B cell (primary cell): ENCODE measurements around the gene KLHL30. TPM values are rescaled to one million over a fixed set of nuclear protein-coding genes. Genes with fewer than 3 reads are reported as not detected.

Experiments used
- ATAC-seq: fragments of 200-7000 bp; cut with Tn5 transposase; one replicate; pipeline ENCODE4 v1.10.0; 2021; ENCODE audit warnings: low read depth, mild to moderate bottlenecking, moderate number of reproducible peaks, moderate library complexity
- CTCF ChIA-PET: fragments of 350-600 bp; sonication (Branson Sonifier 250); formaldehyde crosslinking; loops from one replicate; lab custom pipeline; 2021; ENCODE audit warnings: antibody characterized with exemption, inconsistent platforms; lab: Charles Lee
- POLR2A ChIA-PET: fragments of 350-600 bp; sonication (Branson Sonifier 250); formaldehyde crosslinking; loops from one replicate; lab custom pipeline; 2021; ENCODE audit warnings: antibody characterized with exemption; lab: Charles Lee
- DNase-seq: peaks from one replicate; pipeline ENCODE4 v3.0.0; 2013
- H2AFZ ChIP-seq: 2 replicates; pipeline ENCODE4 v1.6.1; 2012; ENCODE audit warnings: mild to moderate bottlenecking, low read depth, low read length; ENCODE audit not compliant: insufficient read depth, poor library complexity, severe bottlenecking
- H3K27ac ChIP-seq, 2 donors: 1 replicate in 1 of 2; 2 replicates in 1 of 2; pipeline ENCODE4 v1.5.1; 2012 to 2013; ENCODE audit warnings: low read length in 2 of 2, mild to moderate bottlenecking in 2 of 2, moderate library complexity in 1 of 2
- H3K27me3 ChIP-seq, 4 experiments: fragments of 200-600 bp in 1 of 4; sonication (generic) in 1 of 4; replicated peaks in 1 of 4; 1 replicate in 2 of 4; 2 replicates in 2 of 4; pipeline versions ENCODE4 v1.6.1 to v1.7.0; 2013 to 2016; ENCODE audit warnings: low read length in 3 of 4, mild to moderate bottlenecking in 2 of 4, mixed read lengths in 1 of 4, moderate library complexity in 1 of 4; ENCODE audit not compliant: insufficient read depth in 4 of 4, control insufficient read depth in 3 of 4; ENCODE audit errors: control extremely low read depth in 1 of 4
- H3K36me3 ChIP-seq, 2 experiments: replicated peaks in 1 of 2; 1 replicate in 1 of 2; 2 replicates in 1 of 2; pipeline versions ENCODE4 v1.6.1 to v1.7.1; 2013; ENCODE audit warnings: low read length in 1 of 2; ENCODE audit not compliant: insufficient read depth in 2 of 2, control insufficient read depth in 1 of 2; ENCODE audit errors: control extremely low read depth in 1 of 2, extremely low read depth in 1 of 2
- H3K4me1 ChIP-seq, 2 donors: fragments of 200-600 bp in 1 of 2; sonication (generic) in 1 of 2; 1 replicate in 1 of 2; 2 replicates in 1 of 2; pipeline versions ENCODE4 v1.5.1 to v1.6.1; 2013 to 2017; ENCODE audit warnings: low read length in 2 of 2; ENCODE audit not compliant: control insufficient read depth in 2 of 2, insufficient read depth in 2 of 2
- H3K4me2 ChIP-seq: replicated peaks from 2 replicates; pipeline ENCODE3; 2012; ENCODE audit warnings: mild to moderate bottlenecking, low read depth, low read length; ENCODE audit not compliant: poor library complexity, severe bottlenecking
- H3K4me3 ChIP-seq, 5 experiments: fragments of 200-600 bp in 1 of 5; sonication (generic) in 1 of 5; 1 replicate in 3 of 5; 2 replicates in 2 of 5; pipeline versions ENCODE4 v1.5.1 to v1.7.0; 2011 to 2016; ENCODE audit warnings: low read length in 4 of 5, mild to moderate bottlenecking in 4 of 5, low read depth in 2 of 5, control low read depth in 1 of 5, moderate library complexity in 1 of 5; ENCODE audit not compliant: insufficient read depth in 1 of 5; ENCODE audit errors: control extremely low read depth in 1 of 5, extremely low read depth in 1 of 5
- H3K79me2 ChIP-seq: fragments of 200-600 bp; sonication (generic); one replicate; pipeline ENCODE4 v1.6.0; 2016; ENCODE audit warnings: low read length; ENCODE audit not compliant: control insufficient read depth, insufficient read depth
- H3K9ac ChIP-seq: fragments of 200-600 bp; sonication (generic); 2 replicates; pipeline ENCODE4 v1.6.1; 2017; ENCODE audit warnings: mild to moderate bottlenecking, low read length, moderate library complexity
- H3K9me3 ChIP-seq, 3 donors: one replicate each; pipeline versions ENCODE4 v1.6.1 to v1.7.1; 2013; ENCODE audit warnings: low read length in 2 of 3; ENCODE audit not compliant: control insufficient read depth in 2 of 3, insufficient read depth in 1 of 3; ENCODE audit errors: control extremely low read depth in 1 of 3
- H4K20me1 ChIP-seq: 2 replicates; pipeline ENCODE4 v1.6.0; 2012; ENCODE audit warnings: mild to moderate bottlenecking, low read length; ENCODE audit not compliant: insufficient read depth, control insufficient read depth, poor library complexity, severe bottlenecking
- H3K27ac Mint-ChIP-seq: one replicate; pipeline ENCODE4 v1.8.0; 2021; ENCODE audit warnings: mixed read lengths
- H3K27me3 Mint-ChIP-seq: one replicate; pipeline ENCODE4 v1.8.0; 2021; ENCODE audit warnings: mixed read lengths
- H3K4me1 Mint-ChIP-seq: one replicate; pipeline ENCODE4 v1.8.0; 2021; ENCODE audit warnings: mixed read lengths
- H3K4me3 Mint-ChIP-seq: one replicate; pipeline ENCODE4 v1.8.0; 2021; ENCODE audit warnings: mixed read lengths
- H3K9me3 Mint-ChIP-seq: one replicate; pipeline ENCODE4 v1.8.0; 2022; ENCODE audit warnings: mixed read lengths; ENCODE audit not compliant: insufficient read depth
- CTCF ChIP-seq: fragments of 200-600 bp; IDR thresholded peaks from one replicate; pipeline ENCODE4 v1.8.0; 2022; ENCODE audit warnings: antibody characterized with exemption, mild to moderate bottlenecking
- EZH2 ChIP-seq: IDR thresholded peaks from 2 replicates; pipeline ENCODE4 v1.6.1; 2012; ENCODE audit warnings: borderline replicate concordance, low read depth, mild to moderate bottlenecking, moderate library complexity, low read length; ENCODE audit not compliant: insufficient read depth, poor library complexity, severe bottlenecking
- WGBS: methylation state at CpG from one replicate; pipeline ENCODE4 v1.1.5; 2013; ENCODE audit warnings: missing lambda C conversion rate; ENCODE audit not compliant: insufficient coverage; 5-methylcytosine and 5-hydroxymethylcytosine counted together
- intact Hi-C: fragments of 100-400 bp; cut with micrococcal nuclease; formaldehyde crosslinking; loops from one replicate; pipeline ENCODE4 v1.10.0; 2022
- polyA plus RNA-seq: library from polyadenylated mRNA; depleted of rRNA; stranded (reverse); fragments of >200 nt; gene quantifications from 2 replicates; pipeline ENCODE4 v1.2.3, GENCODE V29; 2012
- total RNA-seq, 2 donors: library from RNA; stranded (reverse); fragments of 120-200 nt in 1 of 2; gene quantifications; 1 replicate in 1 of 2; 2 replicates in 1 of 2; pipeline versions ENCODE4 v1.2.3 to v1.2.4, GENCODE V29; 2013 to 2022

The KLHL30 gene
- total and polyA plus RNA-seq, 2 donors (not counting 1 experiment from before 2014, with no cell fraction given): not detected

- TF ChIP-seq CTCF (no peak), EZH2 (no peak)
- H3K27me3 Mint-ChIP-seq: no peaks in the 10 kb centered on the region
- peaks cover 33% of the 10 kb centered on the region for H3K4me1 Mint-ChIP-seq
These were observed 34.8 kb upstream of the KLHL30 start for GRCh38 chr2:238103465-238104225.

GRCh38 chr2:238104226-238104690 is 34.2 kb upstream of the KLHL30 start:
- Mint-ChIP-seq H3K9me3 (no peaks in the 10 kb centered on the region), H3K27ac (no peak overlapping the region), H3K4me1 (peaks cover 33% of the 10 kb centered on the region), H3K4me3 (no peak overlapping the region), H3K27me3 (no peaks in the 10 kb centered on the region)
- TF ChIP-seq EZH2 (no peak), CTCF (no peak)
- 90% methylated on average over 14 of the region's 14 CpGs for WGBS
- Histone ChIP-seq H3K27ac (no peak overlapping the region), H3K9ac (no peak overlapping the region), H3K4me3 (no peak overlapping the region), H4K20me1 (no peaks in the 10 kb centered on the region), H3K9me3 (peaks cover 0 to 9% (median 0%) of the 10 kb centered on the region in 3 donors), H2AFZ (no peak overlapping the region), H3K79me2 (no peaks in the 10 kb centered on the region), H3K36me3 (no peaks in the 10 kb centered on the region), H3K27me3 (no peaks in the 10 kb centered on the region), H3K4me1 (peaks cover 38 to 50% of the 10 kb centered on the region in 2 donors), H3K4me2 (no peak overlapping the region)
- ChIA-PET CTCF (no interaction called here), POLR2A (no interaction called here)
- no peak for ATAC-seq
- no peak for DNase-seq
- intact Hi-C loops: no loop called here

More at GRCh38 chr2:238103465-238104225, 34.8 kb upstream of the KLHL30 start:
- Histone ChIP-seq H3K79me2 (no peaks in the 10 kb centered on the region), H3K9me3 (peaks cover 0 to 9% (median 0%) of the 10 kb centered on the region in 3 donors), H3K9ac (no peak overlapping the region), H3K4me3 (no peak overlapping the region), H3K27ac (no peak overlapping the region), H4K20me1 (no peaks in the 10 kb centered on the region), H3K36me3 (no peaks in the 10 kb centered on the region), H3K4me1 (peaks cover 38 to 50% of the 10 kb centered on the region in 2 donors), H3K27me3 (no peaks in the 10 kb centered on the region), H2AFZ (no peak overlapping the region), H3K4me2 (no peak overlapping the region)
- ChIA-PET CTCF (no interaction called here), POLR2A (no interaction called here)
- 92% methylated on average over 16 of the region's 18 CpGs for whole genome bisulfite sequencing
- no peak for DNase-seq
- Mint-ChIP-seq H3K27ac (no peak overlapping the region), H3K9me3 (no peaks in the 10 kb centered on the region), H3K4me3 (no peak overlapping the region)
- no peak for ATAC-seq
- intact Hi-C loops: no loop called here
